ENCODE results near the gene DCAF17.

DNA sequence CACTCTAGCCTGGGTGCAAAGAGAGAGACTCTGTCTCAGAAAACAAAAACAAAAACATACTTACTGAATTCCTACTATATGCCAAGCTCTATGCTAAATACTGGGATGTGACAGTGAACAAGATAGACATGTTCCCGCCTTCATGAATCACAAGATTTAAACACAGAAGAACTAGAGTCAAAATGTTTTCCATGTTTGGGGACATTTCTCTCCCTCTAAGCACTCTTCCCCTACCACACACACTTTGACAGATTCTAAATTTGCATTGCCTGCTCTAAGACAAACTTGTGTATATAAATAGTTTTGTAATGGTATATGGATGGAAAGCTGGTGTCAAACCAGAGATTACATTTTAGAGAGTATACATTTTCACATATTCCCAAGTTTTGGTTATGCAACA lies 99.3 kb downstream of the DCAF17 start:
- no peak for TF ChIP-seq CTCF (IDR thresholded peaks at IDR 0.05 in 8 of 11, conservative IDR thresholded peaks at IDR 0.05 in 3 of 11)
- no peak for TF ChIP-seq POLR2AphosphoS5 (IDR thresholded peaks at IDR 0.05)

Measured in spleen (tissue), 7 donors.